ENCODE measurements around the gene HSPD1.

HSPD1 gene

GRCh38 chr2:197445746-197446145 is 53.9 kb downstream of the HSPD1 start:
- DNase-seq (ENCODE audit: low read depth): no peak
- TF ChIP-seq CTCF (IDR thresholded peaks at IDR 0.05; ENCODE audit: insufficient read depth, low read depth, low read length, missing control alignments): no peak
- H3K4me3 ChIP-seq (ENCODE audit: low read depth, low read length): no peak overlapping the region

- TF ChIP-seq CTCF (IDR thresholded peaks at IDR 0.05; ENCODE audit: insufficient read depth, low read depth, low read length, missing control alignments): no peak
- no peak overlapping the region for H3K4me3 ChIP-seq (ENCODE audit: low read depth, low read length)
- DNase-seq (ENCODE audit: low read depth): no peak
Measured at GRCh38 chr2:197442857-197443256, 56.8 kb downstream of the HSPD1 start.

- H3K4me3 ChIP-seq (ENCODE audit: low read depth, low read length): no peak overlapping the region
- no peak for DNase-seq (ENCODE audit: low read depth)
- TF ChIP-seq CTCF (IDR thresholded peaks at IDR 0.05; ENCODE audit: insufficient read depth, low read depth, low read length, missing control alignments): no peak
Measured at GRCh38 chr2:197437380-197437779, 62.3 kb downstream of the HSPD1 start.

Measured in GM12865 (cell line).